Duodenal mucosa (tissue), 2 donors: ENCODE data around the gene TSPAN31.

Source experiments
- H3K27ac ChIP-seq: one replicate; pipeline ENCODE4 v1.7.0; 2013; ENCODE audit warnings: low read depth, low read length
- H3K27me3 ChIP-seq, 2 donors: one replicate each; pipeline ENCODE4 v1.7.0; 2013; ENCODE audit warnings: low read length in 2 of 2, control low read depth in 1 of 2; ENCODE audit not compliant: insufficient read depth in 2 of 2, control insufficient read depth in 1 of 2
- H3K36me3 ChIP-seq, 2 donors: one replicate each; pipeline ENCODE4 v1.7.0; 2013; ENCODE audit warnings: low read length in 2 of 2, control low read depth in 1 of 2; ENCODE audit not compliant: insufficient read depth in 2 of 2, control insufficient read depth in 1 of 2
- H3K4me1 ChIP-seq, 2 donors: one replicate each; pipeline ENCODE4 v1.7.0; 2013; ENCODE audit warnings: low read length in 2 of 2, control low read depth in 1 of 2; ENCODE audit not compliant: insufficient read depth in 2 of 2, control insufficient read depth in 1 of 2
- H3K4me3 ChIP-seq, 2 donors: one replicate each; pipeline ENCODE4 v1.7.0; 2013; ENCODE audit warnings: low read length in 2 of 2, low read depth in 1 of 2
- H3K9ac ChIP-seq, 2 donors: one replicate each; pipeline ENCODE4 v1.7.0; 2013; ENCODE audit warnings: low read length in 2 of 2, low read depth in 1 of 2
- H3K9me3 ChIP-seq, 2 donors: one replicate each; pipeline ENCODE4 v1.7.0; 2013; ENCODE audit warnings: low read length in 2 of 2, control low read depth in 1 of 2; ENCODE audit not compliant: control insufficient read depth in 1 of 2

TSPAN31 gene

DNA sequence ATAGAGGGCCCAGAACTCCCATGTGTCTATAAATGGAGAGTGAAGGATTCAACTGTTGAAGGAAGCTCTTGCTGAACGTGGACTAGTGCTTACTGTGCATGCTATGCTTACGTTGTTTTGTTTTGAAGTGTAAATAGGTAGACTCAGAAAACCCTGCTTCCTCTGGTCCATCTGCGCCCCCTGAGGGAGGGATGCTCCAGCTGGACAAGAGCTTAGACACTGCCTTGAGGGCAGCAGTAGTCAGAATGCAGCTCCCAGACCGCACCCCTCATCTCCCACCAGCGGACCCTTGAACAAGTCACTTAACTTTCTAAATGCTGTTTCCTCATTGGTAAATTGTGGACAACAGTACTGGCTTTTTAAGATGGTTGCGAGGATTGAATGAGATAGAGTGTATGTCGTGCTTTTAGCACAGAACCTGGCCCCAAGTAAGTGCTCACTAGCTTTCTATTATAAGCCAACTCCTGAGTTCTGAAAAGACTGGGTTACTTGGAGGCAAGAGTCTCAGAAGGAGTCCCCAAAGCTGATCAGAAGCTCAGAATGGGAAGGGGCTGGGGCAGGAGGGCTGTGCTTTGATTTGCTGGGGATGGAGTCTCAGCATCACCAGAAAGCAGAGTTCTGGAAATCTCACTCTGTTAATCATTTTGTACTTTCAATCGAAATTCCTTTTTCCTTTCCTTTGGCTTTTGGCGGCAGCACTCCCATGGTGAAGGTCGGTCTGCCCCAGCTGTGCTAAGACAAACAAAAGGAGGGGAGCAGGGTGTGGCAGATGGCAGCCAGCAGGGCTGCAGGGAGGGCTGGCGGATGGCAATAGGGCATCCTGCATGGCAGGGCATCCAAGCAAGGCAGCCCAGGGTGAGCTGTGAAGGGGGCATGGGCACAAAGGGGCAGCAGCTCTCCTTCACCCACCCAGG, 21.9 kb upstream of the TSPAN31 start:
- Histone ChIP-seq H3K4me1 (peaks cover 5 to 16% of the 10 kb centered on the region in 2 donors), H3K27ac (no peak overlapping the region), H3K4me3 (no peak overlapping the region), H3K27me3 (peaks cover 9 to 12% of the 10 kb centered on the region in 2 donors), H3K36me3 (peaks cover 29 to 40% of the 10 kb centered on the region in 2 donors), H3K9ac (no peak overlapping the region), H3K9me3 (no peaks in the 10 kb centered on the region)

GRCh38 chr12:57723630-57723962, 21.2 kb upstream of the TSPAN31 start:
- H3K4me3 ChIP-seq = no peak overlapping the region
- peaks cover 23 to 33% of the 10 kb centered on the region in 2 donors for H3K36me3 ChIP-seq
- peaks cover 5 to 16% of the 10 kb centered on the region in 2 donors for H3K4me1 ChIP-seq
- H3K9ac ChIP-seq = no peak overlapping the region
- H3K27ac ChIP-seq = no peak overlapping the region
- H3K9me3 ChIP-seq = no peaks in the 10 kb centered on the region
- H3K27me3 ChIP-seq = peaks cover 9 to 13% of the 10 kb centered on the region in 2 donors

- no peak overlapping the region for H3K4me3 ChIP-seq
- peaks cover 9 to 13% of the 10 kb centered on the region in 2 donors for H3K27me3 ChIP-seq
- no peak overlapping the region for H3K9ac ChIP-seq
- H3K9me3 ChIP-seq = no peaks in the 10 kb centered on the region
- peaks cover 20 to 27% of the 10 kb centered on the region in 2 donors for H3K36me3 ChIP-seq
- H3K27ac ChIP-seq = no peak overlapping the region
- peaks cover 5 to 16% of the 10 kb centered on the region in 2 donors for H3K4me1 ChIP-seq
Observed at GRCh38 chr12:57724003-57724935, 20.6 kb upstream of the TSPAN31 start.

DNA sequence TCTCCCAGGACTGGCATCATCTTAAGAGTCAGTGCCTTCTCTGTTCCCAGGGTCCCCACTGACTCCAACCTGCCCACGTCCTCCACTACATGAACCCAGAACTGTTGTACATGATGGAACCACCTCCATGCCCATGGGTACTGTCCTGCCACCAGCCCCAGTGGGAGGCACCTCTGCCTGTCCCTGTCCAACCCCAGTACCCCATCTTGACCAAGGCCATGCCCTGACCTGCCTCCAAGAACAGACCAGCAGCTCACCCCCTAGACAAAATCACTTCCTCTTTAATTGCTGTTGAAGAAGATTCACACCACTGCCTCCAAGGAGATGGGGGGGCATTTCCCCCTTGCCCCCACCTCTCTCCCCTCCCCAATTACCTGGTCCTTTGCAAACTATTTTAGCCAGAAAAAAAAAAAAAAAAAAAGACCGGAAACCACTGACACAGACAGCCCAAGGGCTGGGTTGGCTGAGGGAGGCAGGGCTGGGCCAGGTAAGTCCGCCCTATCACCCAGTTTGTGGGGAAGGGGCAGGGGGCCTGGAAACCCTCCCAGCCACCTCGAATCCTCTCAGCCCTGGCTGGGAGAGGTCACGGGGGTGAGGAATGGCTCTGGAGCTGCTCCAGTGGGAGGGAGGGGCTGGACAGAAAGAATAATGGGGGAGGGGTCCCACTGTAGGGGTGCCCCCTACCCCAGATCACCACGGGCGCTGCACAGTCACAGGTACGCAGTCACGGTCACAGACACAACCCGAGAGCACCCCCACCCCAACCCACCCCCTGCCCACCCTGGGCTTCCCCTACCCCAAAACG, 19.7 kb upstream of the TSPAN31 start:
- H3K4me1 ChIP-seq = peaks cover 5 to 16% of the 10 kb centered on the region in 2 donors
- H3K9ac ChIP-seq = no peak overlapping the region
- H3K36me3 ChIP-seq = peaks cover 12 to 18% of the 10 kb centered on the region in 2 donors
- H3K9me3 ChIP-seq = no peaks in the 10 kb centered on the region
- peaks cover 13 to 14% of the 10 kb centered on the region in 2 donors for H3K27me3 ChIP-seq
- no peak overlapping the region for H3K27ac ChIP-seq
- no peak overlapping the region for H3K4me3 ChIP-seq

GRCh38 chr12:57725851-57726150, 19.0 kb upstream of the TSPAN31 start:
- Histone ChIP-seq H3K9me3 (no peaks in the 10 kb centered on the region), H3K27me3 (peaks cover 14 to 17% of the 10 kb centered on the region in 2 donors), H3K4me3 (peak overlapping the region; percentile 82 to 90), H3K27ac (no peak overlapping the region), H3K36me3 (peaks cover 5 to 16% of the 10 kb centered on the region in 2 donors), H3K4me1 (peaks cover 5 to 16% of the 10 kb centered on the region in 2 donors), H3K9ac (no peak overlapping the region)

DNA sequence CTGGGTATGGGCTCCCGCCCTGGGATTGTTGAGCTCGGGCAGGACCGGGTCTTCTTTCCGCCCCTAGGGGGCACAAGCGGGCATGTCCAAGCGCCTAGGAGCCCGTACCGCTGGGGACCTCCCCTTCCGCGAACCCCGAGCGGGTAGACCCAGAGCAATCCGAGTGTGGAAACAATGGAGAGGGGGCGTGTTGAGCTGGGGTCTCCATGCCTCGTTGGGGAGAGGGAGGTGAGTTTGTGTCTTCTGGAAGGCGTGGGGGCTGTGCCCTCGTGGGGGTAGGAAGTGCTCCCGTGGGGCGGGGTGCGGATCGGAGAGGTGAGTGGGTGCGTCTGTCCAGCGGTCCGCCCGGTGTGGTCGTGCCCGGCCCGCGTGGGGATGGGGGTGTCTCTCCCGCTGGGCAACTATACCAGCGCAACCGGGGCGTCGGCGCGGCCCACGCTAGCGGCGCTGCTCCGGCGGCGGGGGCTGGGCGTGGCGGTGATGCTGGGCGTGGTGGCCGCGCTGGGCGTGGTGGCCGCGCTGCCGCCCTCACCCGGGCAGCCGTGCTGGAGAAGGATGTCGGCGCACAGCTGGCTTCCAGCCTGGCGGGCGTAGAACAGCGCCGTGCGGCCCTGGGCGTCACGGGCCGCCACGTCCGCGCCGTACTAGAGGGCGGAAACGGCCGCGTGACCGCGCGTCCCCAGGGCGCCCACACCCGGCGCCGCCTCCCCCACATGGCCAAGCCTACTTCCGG, 18.5 kb upstream of the TSPAN31 start:
- Histone ChIP-seq H3K27ac (peak overlapping the region; percentile 20), H3K27me3 (peaks cover 17 to 18% of the 10 kb centered on the region in 2 donors), H3K36me3 (peaks cover 4 to 10% of the 10 kb centered on the region in 2 donors), H3K4me3 (peak overlapping the region; percentile 82 to 90), H3K4me1 (peaks cover 5 to 16% of the 10 kb centered on the region in 2 donors), H3K9me3 (no peaks in the 10 kb centered on the region), H3K9ac (peak overlapping the region; percentile 48 to 51)

DNA sequence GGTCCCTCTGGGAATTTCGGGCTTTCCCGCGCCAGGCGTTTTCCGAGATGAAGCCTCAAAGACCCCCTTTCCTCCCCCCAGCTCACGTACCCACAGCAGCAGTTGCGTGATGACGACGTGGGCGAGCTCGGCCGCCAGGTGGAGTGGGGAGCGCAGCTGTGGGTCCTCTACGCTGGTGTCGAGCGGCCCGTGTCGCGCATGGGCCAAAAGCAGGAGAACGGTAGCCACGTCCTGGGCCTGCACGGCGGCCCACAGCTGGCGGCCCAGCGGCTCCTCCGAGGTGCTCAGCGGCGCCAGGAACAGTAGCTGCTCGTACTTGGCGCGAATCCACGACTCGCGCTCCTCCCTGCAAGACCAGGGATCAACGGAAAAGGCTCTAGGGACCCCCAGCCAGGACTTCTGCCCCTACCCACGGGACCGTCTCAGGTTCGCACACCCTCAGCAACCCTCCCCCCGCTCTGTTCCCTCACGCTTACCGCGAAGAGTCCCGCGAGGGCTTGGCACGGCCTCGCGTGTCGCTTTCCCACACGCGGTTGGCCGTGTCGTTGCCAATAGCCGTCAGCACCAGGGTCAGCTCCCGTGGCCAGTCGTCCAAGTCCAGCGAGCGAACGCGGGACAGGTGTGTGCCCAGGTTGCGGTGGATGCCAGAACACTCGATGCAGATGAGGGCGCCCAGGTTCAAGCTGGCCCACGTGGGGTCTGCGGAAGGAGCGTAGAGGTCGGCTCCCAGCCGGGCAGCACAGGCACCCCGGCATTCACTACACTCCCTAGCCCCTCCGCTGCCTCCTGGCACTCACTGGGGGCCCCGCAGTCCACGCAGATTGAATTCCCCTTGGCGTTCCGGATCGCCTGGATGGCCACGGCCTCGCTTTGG, 17.7 kb upstream of the TSPAN31 start:
- H3K4me3 ChIP-seq = peak overlapping the region; percentile 82 to 90
- no peak overlapping the region for H3K27ac ChIP-seq
- H3K4me1 ChIP-seq = peaks cover 5 to 16% of the 10 kb centered on the region in 2 donors
- H3K27me3 ChIP-seq = peaks cover 17 to 18% of the 10 kb centered on the region in 2 donors
- H3K36me3 ChIP-seq = peaks cover 0 to 4% of the 10 kb centered on the region in 2 donors
- H3K9ac ChIP-seq = no peak overlapping the region
- H3K9me3 ChIP-seq = no peaks in the 10 kb centered on the region

DNA sequence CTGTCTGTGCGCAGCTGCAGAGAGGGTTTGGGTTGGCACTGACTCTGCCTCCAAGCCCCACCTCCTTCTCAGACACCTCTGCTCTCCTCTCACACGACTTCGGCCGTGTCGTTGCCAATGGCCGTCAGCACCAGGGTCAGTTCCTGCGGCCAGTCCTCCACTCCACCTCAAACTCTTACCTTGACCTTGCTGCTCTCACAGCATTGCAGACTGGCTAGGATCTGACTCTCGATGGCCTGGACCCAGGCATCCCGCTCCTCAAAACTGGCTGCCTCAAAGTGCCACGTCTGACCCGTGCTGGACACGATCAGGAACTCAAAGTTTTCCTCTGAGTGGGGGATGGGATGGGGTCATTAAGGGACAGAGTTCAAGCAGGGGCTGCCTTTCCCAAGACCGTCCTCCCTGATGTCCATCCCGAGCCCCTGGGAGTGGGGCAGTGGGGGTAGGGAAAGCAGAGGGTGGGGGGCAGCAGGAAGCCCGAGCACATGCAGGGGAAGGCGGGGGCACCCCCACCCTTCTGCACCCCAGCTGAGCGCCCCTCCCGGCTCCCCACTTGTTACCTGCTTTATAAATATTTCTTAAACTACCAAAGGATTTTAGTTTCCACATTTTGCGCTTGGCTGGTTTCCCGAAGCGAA, 17.0 kb upstream of the TSPAN31 start:
- Histone ChIP-seq H3K4me1 (peaks cover 5 to 16% of the 10 kb centered on the region in 2 donors), H3K36me3 (peaks cover 0 to 4% of the 10 kb centered on the region in 2 donors), H3K9ac (no peak overlapping the region), H3K4me3 (no peak overlapping the region), H3K27me3 (peaks cover 18 to 21% of the 10 kb centered on the region in 2 donors), H3K27ac (no peak overlapping the region), H3K9me3 (no peaks in the 10 kb centered on the region)
